ENCODE results near the gene ETS1.

The ETS1 gene

DNA sequence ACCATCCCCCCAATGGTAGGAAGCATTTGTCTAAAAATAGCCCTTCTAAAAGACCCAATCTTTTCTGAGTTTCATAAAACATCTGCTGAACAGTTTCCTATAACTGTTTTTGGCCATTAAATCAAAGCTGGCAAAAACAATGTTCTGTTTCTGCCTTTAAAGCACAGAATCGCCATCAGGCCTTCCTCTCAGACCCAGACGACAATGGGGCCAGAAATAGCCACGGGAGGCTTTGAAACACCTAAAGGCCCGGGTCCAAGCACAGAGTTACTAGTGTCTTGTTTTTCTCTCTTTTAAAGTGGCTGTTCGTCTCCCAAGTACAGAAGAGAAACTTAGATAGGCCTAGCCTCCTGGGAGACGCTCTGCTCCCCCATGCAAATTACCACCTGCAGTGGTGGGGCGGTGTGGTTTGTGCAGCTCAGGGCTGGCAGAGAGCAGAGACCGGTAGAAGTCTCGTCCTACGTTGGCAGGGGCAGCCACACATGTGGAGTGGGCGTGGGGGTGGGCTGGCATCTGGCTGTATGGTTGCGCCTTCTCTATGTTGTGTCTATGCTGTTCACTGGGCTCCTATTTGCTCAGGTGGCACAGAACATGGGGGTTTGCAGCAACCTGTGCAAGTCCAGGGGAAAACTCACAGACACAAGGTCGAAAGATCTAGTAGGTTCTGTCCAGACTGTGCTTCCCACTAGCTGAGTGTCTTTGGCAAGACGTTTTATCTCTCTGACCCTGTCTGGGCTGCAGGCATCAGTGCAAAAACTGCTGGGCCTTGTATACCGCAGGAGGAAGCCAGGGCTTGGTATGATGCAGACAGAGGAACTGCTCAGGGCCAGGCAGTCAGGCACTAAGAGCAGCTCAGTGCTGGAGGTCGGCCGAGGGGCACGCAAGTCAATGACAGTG lies 23.6 kb upstream of the ETS1 start:
- Mint-ChIP-seq H3K36me3 (ENCODE audit: low read depth) (no peaks in the 10 kb centered on the region), H3K27ac (no peak overlapping the region), H3K4me1 (ENCODE audit: low read depth) (no peaks in the 10 kb centered on the region), H3K27me3 (peaks cover 18% of the 10 kb centered on the region), H3K9me3 (no peaks in the 10 kb centered on the region), H3K4me3 (no peak overlapping the region)
- intact Hi-C loops (cut with micrococcal nuclease), result no loop called here

DNA sequence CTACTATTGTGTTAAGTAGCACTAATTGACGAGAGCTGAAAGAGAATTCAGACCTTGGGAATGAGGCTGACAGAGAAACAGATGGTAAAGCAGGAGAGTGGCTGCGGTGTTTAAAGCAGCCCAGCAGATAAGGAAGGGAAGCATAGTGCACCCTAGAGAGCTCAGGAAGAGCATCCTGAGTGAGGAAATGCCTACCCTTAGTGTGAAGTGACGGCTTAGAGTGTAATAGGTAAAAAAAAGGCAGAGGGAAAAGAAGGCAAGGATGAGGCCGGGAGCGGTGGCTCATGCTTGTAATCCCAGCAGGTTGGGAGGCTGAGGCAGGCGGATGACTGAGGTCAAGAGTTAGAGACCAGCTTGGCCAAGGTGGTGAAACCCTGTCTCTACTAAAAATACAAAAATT lies 22.4 kb upstream of the ETS1 start:
- intact Hi-C loops (cut with micrococcal nuclease), result no loop called here
- H3K27me3 Mint-ChIP-seq, result peaks cover 12% of the 10 kb centered on the region
- H3K4me1 Mint-ChIP-seq (ENCODE audit: low read depth), result no peaks in the 10 kb centered on the region
- H3K36me3 Mint-ChIP-seq (ENCODE audit: low read depth), result no peaks in the 10 kb centered on the region
- H3K4me3 Mint-ChIP-seq, result no peak overlapping the region
- H3K9me3 Mint-ChIP-seq, result no peaks in the 10 kb centered on the region
- H3K27ac Mint-ChIP-seq, result no peak overlapping the region

DNA sequence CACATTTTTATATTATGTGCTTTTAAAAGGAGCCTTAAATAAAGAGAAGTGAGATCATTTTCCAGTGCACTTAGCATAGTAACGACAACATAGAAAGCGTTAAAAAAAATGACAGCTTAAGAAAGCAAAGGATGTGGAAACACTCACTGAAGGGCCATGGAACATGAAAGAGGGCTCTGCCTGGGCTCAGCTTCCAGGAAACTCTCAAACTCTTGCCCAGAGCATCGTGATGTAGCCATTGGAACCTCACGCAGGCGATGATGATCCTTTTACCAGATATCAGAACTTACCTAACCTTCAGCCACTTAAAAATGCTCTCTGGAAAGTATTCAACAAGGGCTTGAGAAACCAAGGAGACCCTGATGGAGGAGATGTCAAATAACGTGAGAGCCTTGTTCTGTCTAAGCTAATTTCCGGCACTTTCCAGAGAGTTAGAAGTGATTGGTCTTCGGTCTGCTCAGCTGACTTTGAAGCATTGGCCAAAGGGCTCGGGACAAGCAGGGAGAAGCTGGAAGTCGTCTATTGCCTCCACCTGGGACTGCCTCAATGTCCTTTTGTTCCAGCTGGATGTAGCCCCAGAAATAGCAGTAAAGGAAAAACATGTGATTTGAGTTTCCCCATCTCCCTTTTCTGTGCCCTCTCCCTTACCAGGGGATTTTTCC lies 21.5 kb upstream of the ETS1 start:
- intact Hi-C loops (cut with micrococcal nuclease), result no loop called here
- H3K4me3 Mint-ChIP-seq, result no peak overlapping the region
- no peak overlapping the region for H3K27ac Mint-ChIP-seq
- peaks cover 10% of the 10 kb centered on the region for H3K27me3 Mint-ChIP-seq
- no peaks in the 10 kb centered on the region for H3K9me3 Mint-ChIP-seq
- no peaks in the 10 kb centered on the region for H3K4me1 Mint-ChIP-seq (ENCODE audit: low read depth)
- no peaks in the 10 kb centered on the region for H3K36me3 Mint-ChIP-seq (ENCODE audit: low read depth)

DNA sequence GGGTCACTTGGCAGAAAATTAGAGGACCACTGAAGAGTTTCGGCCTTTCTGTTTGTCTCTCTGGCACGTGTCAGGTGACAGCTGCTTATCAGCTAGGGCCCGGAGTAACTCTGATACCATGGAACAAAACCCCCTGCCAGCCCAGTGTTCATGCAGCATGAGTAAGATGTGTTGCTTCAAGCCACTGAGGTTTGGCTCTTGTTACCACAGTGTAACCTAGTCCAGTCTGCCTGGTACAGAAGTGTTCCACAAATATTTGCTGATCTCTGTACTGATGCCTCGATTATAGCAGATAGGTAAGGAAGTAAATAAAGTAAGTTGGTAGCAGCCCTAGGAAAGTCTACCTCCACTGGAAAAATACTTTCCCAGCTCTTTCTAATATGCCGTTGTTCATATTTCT lies 20.5 kb upstream of the ETS1 start:
- H3K27me3 Mint-ChIP-seq, result peaks cover 10% of the 10 kb centered on the region
- no peaks in the 10 kb centered on the region for H3K36me3 Mint-ChIP-seq (ENCODE audit: low read depth)
- H3K27ac Mint-ChIP-seq, result no peak overlapping the region
- intact Hi-C loops (cut with micrococcal nuclease), result no loop called here
- H3K4me3 Mint-ChIP-seq, result no peak overlapping the region
- no peaks in the 10 kb centered on the region for H3K9me3 Mint-ChIP-seq
- H3K4me1 Mint-ChIP-seq (ENCODE audit: low read depth), result no peaks in the 10 kb centered on the region

DNA sequence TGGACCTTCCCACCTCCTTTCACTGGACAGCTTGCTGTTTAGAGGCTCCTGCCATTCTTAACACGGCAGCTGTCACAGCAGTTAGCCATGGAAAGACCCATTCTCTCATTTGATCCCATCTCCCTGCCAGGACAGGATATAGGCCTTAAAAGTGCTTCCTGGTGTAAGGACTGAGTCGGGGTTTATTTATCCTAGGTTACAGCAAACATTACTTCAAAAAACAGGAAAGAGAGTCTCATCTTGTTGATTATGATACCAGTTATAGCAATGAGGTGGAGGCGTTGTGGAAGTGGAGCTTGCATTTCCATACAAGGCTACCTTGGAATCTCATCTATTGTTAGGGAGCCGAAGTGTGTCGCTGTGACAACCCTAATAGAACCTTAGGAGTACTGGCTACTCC lies 17.4 kb upstream of the ETS1 start:
- H3K4me3 Mint-ChIP-seq, result no peak overlapping the region
- intact Hi-C loops (cut with micrococcal nuclease), result no loop called here
- H3K36me3 Mint-ChIP-seq (ENCODE audit: low read depth), result no peaks in the 10 kb centered on the region
- no peaks in the 10 kb centered on the region for H3K9me3 Mint-ChIP-seq
- peaks cover 3% of the 10 kb centered on the region for H3K27me3 Mint-ChIP-seq
- no peaks in the 10 kb centered on the region for H3K4me1 Mint-ChIP-seq (ENCODE audit: low read depth)
- H3K27ac Mint-ChIP-seq, result no peak overlapping the region

DNA sequence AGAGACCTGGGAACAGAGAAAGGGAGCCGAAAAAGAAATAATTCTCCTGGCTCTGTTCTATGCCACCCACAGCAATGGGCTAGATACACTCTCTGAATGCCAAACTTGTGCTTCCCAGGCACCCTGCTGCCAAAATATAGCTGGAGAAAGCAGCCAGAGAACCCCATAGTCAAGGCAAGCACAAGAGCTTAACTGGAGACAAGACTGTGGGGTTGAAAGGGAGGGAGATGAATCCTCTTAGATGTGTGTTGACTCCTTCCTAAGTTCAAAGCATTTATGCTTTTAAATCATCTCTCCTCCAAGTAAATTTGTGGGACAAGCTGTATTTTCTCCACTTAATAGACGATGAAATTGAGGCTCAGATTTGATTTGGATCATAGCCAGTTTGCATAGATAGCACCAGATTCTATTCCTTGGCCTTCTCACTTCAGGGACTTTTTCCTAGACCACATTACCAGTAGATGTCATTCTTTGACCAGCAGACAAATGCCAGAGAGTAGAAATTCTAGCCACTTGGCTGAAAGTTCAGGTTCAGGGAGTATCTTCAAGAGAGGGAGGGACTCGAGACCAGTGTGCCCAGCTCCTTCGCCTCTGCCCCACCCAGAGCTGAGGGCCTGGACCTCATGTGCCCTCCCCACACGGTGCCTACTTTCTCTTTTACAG lies 16.5 kb upstream of the ETS1 start:
- intact Hi-C loops (cut with micrococcal nuclease), result no loop called here
- H3K27me3 Mint-ChIP-seq, result no peaks in the 10 kb centered on the region
- H3K36me3 Mint-ChIP-seq (ENCODE audit: low read depth), result no peaks in the 10 kb centered on the region
- no peaks in the 10 kb centered on the region for H3K4me1 Mint-ChIP-seq (ENCODE audit: low read depth)
- no peaks in the 10 kb centered on the region for H3K9me3 Mint-ChIP-seq
- no peak overlapping the region for H3K27ac Mint-ChIP-seq
- H3K4me3 Mint-ChIP-seq, result no peak overlapping the region

DNA sequence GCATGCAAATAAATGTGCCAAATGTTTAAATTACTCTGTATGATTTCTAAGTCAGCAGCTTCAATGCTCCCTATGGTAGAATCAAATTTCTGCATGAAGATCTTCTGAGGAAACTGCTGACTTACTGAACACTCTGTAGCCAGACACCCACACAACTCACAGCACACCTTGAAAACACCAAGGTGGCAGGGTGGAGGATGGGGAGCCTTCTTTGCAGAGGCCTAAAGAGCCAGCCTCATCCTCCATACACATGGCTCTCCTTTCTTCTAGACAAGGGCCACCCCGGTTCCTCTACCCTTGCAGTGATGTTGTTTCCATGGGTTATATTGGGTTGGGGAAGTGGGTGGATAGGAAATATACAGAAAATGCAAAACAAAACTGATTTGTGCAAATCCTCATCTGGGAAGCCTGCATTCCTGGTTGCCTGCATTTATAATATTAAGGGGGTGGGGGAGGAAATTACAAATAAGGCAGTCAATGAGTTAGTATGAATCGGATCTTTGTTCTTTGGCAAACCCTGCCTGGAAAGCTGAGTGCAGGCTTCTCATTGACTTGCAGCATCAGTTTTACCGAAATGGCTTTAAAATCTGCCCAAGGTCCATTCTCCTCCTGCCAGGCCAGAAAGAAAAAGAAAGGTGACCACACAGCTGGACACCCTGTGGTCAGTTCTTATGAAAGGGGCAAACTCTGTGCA lies 15.8 kb upstream of the ETS1 start:
- no peaks in the 10 kb centered on the region for H3K27me3 Mint-ChIP-seq
- H3K36me3 Mint-ChIP-seq (ENCODE audit: low read depth), result no peaks in the 10 kb centered on the region
- intact Hi-C loops (cut with micrococcal nuclease), result no loop called here
- H3K4me3 Mint-ChIP-seq, result no peak overlapping the region
- no peak overlapping the region for H3K27ac Mint-ChIP-seq
- H3K9me3 Mint-ChIP-seq, result no peaks in the 10 kb centered on the region
- H3K4me1 Mint-ChIP-seq (ENCODE audit: low read depth), result no peaks in the 10 kb centered on the region

DNA sequence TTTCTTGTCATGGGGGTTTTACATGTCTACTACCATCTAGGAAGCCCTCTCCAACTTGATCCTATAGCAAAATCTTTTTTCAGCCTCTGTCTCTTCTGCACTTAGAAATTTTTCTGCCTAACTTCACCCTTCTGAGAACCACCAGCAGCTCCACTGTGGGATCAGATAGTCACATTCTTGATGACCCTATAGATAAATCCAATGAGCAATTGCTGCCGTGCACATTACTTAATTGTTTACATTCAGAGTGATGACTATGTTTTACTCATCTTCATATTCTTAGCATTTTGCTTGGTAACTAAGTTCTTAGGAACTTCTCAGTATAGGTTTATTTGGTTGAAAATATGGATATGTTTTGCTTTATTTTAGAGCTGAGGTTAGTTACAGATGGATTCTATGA lies 12.4 kb upstream of the ETS1 start:
- peaks cover 5% of the 10 kb centered on the region for H3K27me3 Mint-ChIP-seq
- H3K9me3 Mint-ChIP-seq, result no peaks in the 10 kb centered on the region
- no peak overlapping the region for H3K27ac Mint-ChIP-seq
- H3K4me3 Mint-ChIP-seq, result no peak overlapping the region
- H3K4me1 Mint-ChIP-seq (ENCODE audit: low read depth), result no peaks in the 10 kb centered on the region
- H3K36me3 Mint-ChIP-seq (ENCODE audit: low read depth), result no peaks in the 10 kb centered on the region
- intact Hi-C loops (cut with micrococcal nuclease), result no loop called here

DNA sequence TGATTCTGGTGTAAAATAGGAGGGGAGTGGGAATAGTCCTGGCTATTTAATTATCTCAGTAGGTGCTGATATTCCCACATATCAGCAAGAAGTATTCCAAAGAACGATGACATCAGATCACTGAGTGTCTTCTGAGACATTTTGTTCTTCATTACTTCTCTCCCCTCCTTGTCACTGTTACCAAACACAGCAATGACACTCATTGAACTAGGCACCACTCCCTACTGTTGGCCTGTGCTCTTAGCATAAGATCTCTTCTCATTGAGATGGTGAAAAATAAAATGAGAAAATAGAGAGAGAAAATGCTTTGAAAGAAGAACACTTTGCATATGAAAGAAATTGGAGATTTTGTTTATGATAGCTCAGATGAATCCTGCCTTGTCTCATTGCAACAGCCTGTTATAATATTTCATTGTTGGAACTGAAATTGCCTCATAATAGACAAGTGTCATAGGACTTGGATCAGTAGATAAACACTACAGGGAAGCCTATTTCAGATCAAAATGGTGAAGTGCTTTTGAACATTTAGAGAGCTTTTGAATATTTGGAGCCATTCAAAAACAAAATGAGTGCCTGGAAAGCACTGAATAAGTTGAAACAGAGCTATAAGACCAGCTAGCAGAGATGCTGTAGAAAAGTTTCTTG lies 11.3 kb upstream of the ETS1 start:
- H3K36me3 Mint-ChIP-seq (ENCODE audit: low read depth), result no peaks in the 10 kb centered on the region
- H3K4me3 Mint-ChIP-seq, result no peak overlapping the region
- intact Hi-C loops (cut with micrococcal nuclease), result no loop called here
- H3K4me1 Mint-ChIP-seq (ENCODE audit: low read depth), result no peaks in the 10 kb centered on the region
- H3K27ac Mint-ChIP-seq, result no peak overlapping the region
- H3K27me3 Mint-ChIP-seq, result peaks cover 5% of the 10 kb centered on the region
- H3K9me3 Mint-ChIP-seq, result no peaks in the 10 kb centered on the region

DNA sequence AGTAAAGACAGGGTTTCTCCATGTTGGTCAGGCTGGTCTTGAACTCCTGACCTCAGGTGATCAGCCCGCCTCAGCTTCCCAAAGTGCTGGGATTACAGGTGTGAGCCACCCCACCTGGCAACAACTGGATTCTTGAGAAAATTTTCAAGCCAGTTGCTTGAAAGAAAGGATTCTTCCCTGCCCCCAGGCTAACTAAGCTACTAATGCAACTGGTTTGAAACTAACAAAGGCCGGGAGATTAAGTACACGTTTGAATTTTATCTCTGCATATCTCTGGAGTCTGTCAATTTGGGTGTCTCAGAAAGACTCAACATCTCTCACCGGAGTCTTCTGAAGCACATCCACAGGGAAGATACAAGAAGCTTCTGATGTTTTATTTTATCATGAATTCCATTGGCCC lies 10.7 kb upstream of the ETS1 start:
- Mint-ChIP-seq H3K4me3 (no peak overlapping the region), H3K9me3 (no peaks in the 10 kb centered on the region), H3K36me3 (ENCODE audit: low read depth) (no peaks in the 10 kb centered on the region), H3K27ac (no peak overlapping the region), H3K27me3 (peaks cover 5% of the 10 kb centered on the region), H3K4me1 (ENCODE audit: low read depth) (no peaks in the 10 kb centered on the region)
- intact Hi-C loops (cut with micrococcal nuclease), result no loop called here

DNA sequence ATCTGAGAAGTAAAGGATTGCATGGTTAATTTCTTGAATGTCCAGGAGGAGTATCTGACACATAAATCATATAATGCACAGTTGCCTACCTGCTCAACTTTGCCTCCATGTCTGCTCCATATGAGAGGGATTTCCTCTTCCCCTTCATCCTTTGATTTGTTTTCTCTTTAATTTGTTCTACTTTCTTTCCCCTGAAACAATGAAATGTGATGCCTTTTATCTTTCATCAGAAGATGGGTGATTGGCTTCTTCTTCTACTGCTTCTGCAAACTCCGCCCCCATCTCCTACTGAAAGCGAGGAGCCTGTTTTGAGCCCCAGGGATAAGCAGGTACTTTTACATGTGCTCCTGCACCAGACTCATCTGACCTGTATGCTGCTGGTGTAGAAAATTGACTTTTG lies 9.9 kb upstream of the ETS1 start:
- Mint-ChIP-seq H3K4me1 (ENCODE audit: low read depth) (no peaks in the 10 kb centered on the region), H3K9me3 (no peaks in the 10 kb centered on the region), H3K4me3 (no peak overlapping the region), H3K27me3 (peaks cover 5% of the 10 kb centered on the region), H3K27ac (no peak overlapping the region), H3K36me3 (ENCODE audit: low read depth) (no peaks in the 10 kb centered on the region)
- intact Hi-C loops (cut with micrococcal nuclease), result no loop called here

DNA sequence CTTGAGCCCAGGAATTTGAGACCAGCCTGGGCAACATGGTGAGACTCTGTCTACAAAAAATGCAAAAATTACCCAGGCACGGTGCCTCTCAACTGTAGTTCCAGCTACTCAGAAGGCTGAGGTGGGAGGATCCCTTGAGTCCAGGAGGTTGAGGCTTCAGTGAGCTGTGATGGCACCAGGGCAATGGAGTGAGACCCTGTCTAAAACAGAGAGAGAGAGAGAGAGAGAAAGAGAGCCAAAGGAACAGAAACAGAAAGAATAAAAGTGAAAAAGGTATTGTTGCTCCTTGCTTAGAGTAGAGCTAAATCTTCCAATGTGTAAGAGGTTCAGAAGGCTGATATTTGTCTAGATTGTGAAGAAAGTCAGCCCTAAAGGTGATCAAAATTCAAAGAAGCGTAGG lies 8.9 kb upstream of the ETS1 start:
- intact Hi-C loops (cut with micrococcal nuclease), result no loop called here
- no peak overlapping the region for H3K27ac Mint-ChIP-seq
- no peaks in the 10 kb centered on the region for H3K36me3 Mint-ChIP-seq (ENCODE audit: low read depth)
- no peak overlapping the region for H3K4me3 Mint-ChIP-seq
- H3K9me3 Mint-ChIP-seq, result no peaks in the 10 kb centered on the region
- peaks cover 9% of the 10 kb centered on the region for H3K27me3 Mint-ChIP-seq
- H3K4me1 Mint-ChIP-seq (ENCODE audit: low read depth), result no peaks in the 10 kb centered on the region

DNA sequence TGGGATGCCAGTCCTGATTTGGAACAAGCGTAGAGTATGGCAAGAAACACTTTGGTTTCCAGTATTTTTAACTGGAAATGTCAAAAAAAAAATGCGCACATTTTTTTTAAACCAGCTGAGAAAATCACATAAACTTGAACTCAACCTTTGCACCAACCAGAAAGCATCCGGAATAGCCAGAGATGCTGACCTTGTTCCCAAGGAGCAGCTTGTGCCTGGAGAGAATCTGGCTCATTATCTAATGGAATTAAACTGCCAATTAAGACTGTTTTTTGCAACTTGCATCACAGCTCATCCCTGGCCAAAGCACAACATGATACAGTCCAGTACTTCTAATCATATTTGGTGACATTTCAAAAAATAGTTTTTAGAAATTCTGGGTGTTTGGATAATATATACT lies 8.4 kb upstream of the ETS1 start:
- intact Hi-C loops (cut with micrococcal nuclease), result no loop called here
- H3K4me1 Mint-ChIP-seq (ENCODE audit: low read depth), result no peaks in the 10 kb centered on the region
- no peak overlapping the region for H3K27ac Mint-ChIP-seq

More for the DNA sequence above, 8.4 kb upstream of the ETS1 start:
- H3K36me3 Mint-ChIP-seq (ENCODE audit: low read depth), result no peaks in the 10 kb centered on the region
- peaks cover 9% of the 10 kb centered on the region for H3K27me3 Mint-ChIP-seq
- no peaks in the 10 kb centered on the region for H3K9me3 Mint-ChIP-seq
- H3K4me3 Mint-ChIP-seq, result no peak overlapping the region
